WTC11 (cell line): ENCODE results near the gene SPOCD1. TPM values are rescaled to one million over a fixed set of nuclear protein-coding genes. Genes with fewer than 3 reads are reported as not detected.

ENCODE experiments used
- ATAC-seq: fragments of 200-7000 bp; cut with Tn5 transposase; 2 replicates; pipeline ENCODE4 v1.10.0; 2021; ENCODE audit warnings: mild to moderate bottlenecking, moderate library complexity
- CTCF ChIA-PET: fragments of 300-600 bp; sonication (Branson Sonifier 250); formaldehyde crosslinking; loops from one replicate; lab custom pipeline; 2021; ENCODE audit warnings: antibody characterized with exemption; lab: Charles Lee
- POLR2A ChIA-PET: fragments of 350-600 bp; sonication (Branson Sonifier 250); formaldehyde crosslinking; loops from one replicate; lab custom pipeline; 2021; ENCODE audit warnings: antibody characterized with exemption; lab: Charles Lee
- DNase-seq: peaks from one replicate; pipeline ENCODE4 v3.0.0; 2021; ENCODE audit warnings: low spot score
- H3K27ac Mint-ChIP-seq: 2 replicates; pipeline ENCODE4 v1.8.0; 2021; ENCODE audit warnings: mixed read lengths
- H3K27me3 Mint-ChIP-seq: 2 replicates; pipeline ENCODE4 v1.8.0; 2021; ENCODE audit warnings: low read depth, mild to moderate bottlenecking, moderate library complexity, mixed read lengths
- H3K36me3 Mint-ChIP-seq: 2 replicates; pipeline ENCODE4 v1.8.0; 2021; ENCODE audit warnings: mixed read lengths
- H3K4me1 Mint-ChIP-seq: 2 replicates; pipeline ENCODE4 v1.8.0; 2022; ENCODE audit warnings: mixed read lengths
- H3K4me3 Mint-ChIP-seq: 2 replicates; pipeline ENCODE4 v1.8.0; 2021; ENCODE audit warnings: mild to moderate bottlenecking, moderate library complexity, mixed read lengths
- H3K9me3 Mint-ChIP-seq: 2 replicates; pipeline ENCODE4 v1.8.0; 2021; ENCODE audit warnings: mixed read lengths
- ATF6 ChIP-seq: sonication (generic); formaldehyde crosslinking; IDR thresholded peaks from 2 replicates; pipeline ENCODE4 v1.8.1; 2023; ENCODE audit warnings: mild to moderate bottlenecking, missing genetic modification reagents
- CDX4 ChIP-seq: fragments of 250-450 bp; sonication (Bioruptor Pico); IDR thresholded peaks from 2 replicates; pipeline ENCODE4 v1.9.0; 2021; ENCODE audit warnings: moderate library complexity, mild to moderate bottlenecking, inconsistent platforms, borderline replicate concordance
- E2F5 ChIP-seq: sonication (generic); formaldehyde crosslinking; IDR thresholded peaks from 2 replicates; pipeline ENCODE4 v1.8.1; 2022; ENCODE audit warnings: mild to moderate bottlenecking, moderate library complexity, missing genetic modification reagents
- ELF4 ChIP-seq: sonication (generic); formaldehyde crosslinking; IDR thresholded peaks from 2 replicates; pipeline ENCODE4 v1.8.1; 2022; ENCODE audit warnings: low read depth, mild to moderate bottlenecking, moderate library complexity, missing genetic modification reagents
- ERG ChIP-seq: fragments of 250-450 bp; sonication (Bioruptor Pico); IDR thresholded peaks from 2 replicates; pipeline ENCODE4 v1.8.0; 2021; ENCODE audit warnings: mild to moderate bottlenecking
- NFE2L1 ChIP-seq: sonication (generic); formaldehyde crosslinking; IDR thresholded peaks from 2 replicates; pipeline ENCODE4 v1.8.1; 2023; ENCODE audit warnings: missing genetic modification reagents
- NR1H2 ChIP-seq: sonication (generic); formaldehyde crosslinking; IDR thresholded peaks from 2 replicates; pipeline ENCODE4 v1.9.0; 2021; ENCODE audit warnings: mild to moderate bottlenecking, moderate library complexity, missing genetic modification reagents
- RELA ChIP-seq: sonication (generic); formaldehyde crosslinking; IDR thresholded peaks from 2 replicates; pipeline ENCODE4 v1.8.1; 2022; ENCODE audit warnings: missing genetic modification reagents, mild to moderate bottlenecking, borderline replicate concordance
- SMAD4 ChIP-seq: sonication (generic); formaldehyde crosslinking; IDR thresholded peaks from 2 replicates; pipeline ENCODE4 v1.8.0; 2022; ENCODE audit warnings: mild to moderate bottlenecking, missing genetic modification reagents
- ZBTB21 ChIP-seq: sonication (generic); formaldehyde crosslinking; IDR thresholded peaks from 2 replicates; pipeline ENCODE4 v1.8.1; 2023; ENCODE audit warnings: mild to moderate bottlenecking, missing genetic modification reagents, borderline replicate concordance
- ZBTB43 ChIP-seq: sonication (generic); formaldehyde crosslinking; IDR thresholded peaks from 2 replicates; pipeline ENCODE4 v1.8.1; 2023; ENCODE audit warnings: mild to moderate bottlenecking, missing genetic modification reagents
- ZNF263 ChIP-seq: sonication (generic); formaldehyde crosslinking; IDR thresholded peaks from 2 replicates; pipeline ENCODE4 v1.8.1; 2022; ENCODE audit warnings: low read depth, mild to moderate bottlenecking, moderate library complexity, missing genetic modification reagents
- ZNF281 ChIP-seq: sonication (generic); formaldehyde crosslinking; IDR thresholded peaks from 2 replicates; pipeline ENCODE4 v1.8.0; 2023; ENCODE audit warnings: mild to moderate bottlenecking, missing genetic modification reagents
- ZNF532 ChIP-seq: fragments of 250-450 bp; sonication (Bioruptor Pico); IDR thresholded peaks from 2 replicates; pipeline ENCODE4 v1.9.0; 2021; ENCODE audit warnings: mild to moderate bottlenecking, borderline replicate concordance
- total RNA-seq: library from RNA; stranded (reverse); gene quantifications from 3 replicates; pipeline ENCODE4 v1.2.3, GENCODE V29; 2021

Gene SPOCD1
- total RNA-seq, 1 experiment from 2014 or later, result 3.0 TPM

GRCh38 chr1:31828926-31829690, 13.3 kb upstream of the SPOCD1 start:
- Mint-ChIP-seq H3K36me3 (no peaks in the 10 kb centered on the region), H3K9me3 (no peaks in the 10 kb centered on the region), H3K27me3 (no peaks in the 10 kb centered on the region), H3K27ac (no peak overlapping the region), H3K4me3 (no peak overlapping the region), H3K4me1 (no peaks in the 10 kb centered on the region)
- no peak for ATAC-seq
- DNase-seq, result no peak
- POLR2A ChIA-PET, result no interaction called here
- TF ChIP-seq SMAD4 (CRISPR knock-in tag) (no peak), ELF4 (CRISPR knock-in tag) (no peak), CDX4 (CRISPR knock-in tag) (no peak), ZNF263 (CRISPR knock-in tag) (no peak), ZBTB43 (CRISPR knock-in tag) (no peak), ZBTB21 (no peak), NR1H2 (CRISPR knock-in tag) (no peak), ATF6 (CRISPR knock-in tag) (no peak), NFE2L1 (CRISPR knock-in tag) (no peak), RELA (CRISPR knock-in tag) (no peak), ERG (CRISPR knock-in tag) (no peak), ZNF281 (CRISPR knock-in tag) (no peak), ZNF532 (CRISPR knock-in tag) (no peak), E2F5 (CRISPR knock-in tag) (no peak)
- CTCF ChIA-PET, result interaction anchor here (0.8 to 1.8 kb wide), 5 partner anchors 14 to 148 kb away, joined by 3 to 11 read pairs (median 4); partner anchors contain the start of gene SPOCD1
